ENCODE data around the gene GRAP2. TPM values are rescaled to one million over a fixed set of nuclear protein-coding genes. Genes with fewer than 3 reads are reported as not detected.

The GRAP2 gene
- total RNA-seq, 1 experiment from 2014 or later = not detected

GRCh38 chr22:39937906-39938305 lies 37.0 kb downstream of the GRAP2 start:
- Histone ChIP-seq H3K36me3 (ENCODE audit: low read depth, low read length) (no peaks in the 10 kb centered on the region), H3K9ac (ENCODE audit: low read length) (no peak overlapping the region), H3K9me3 (ENCODE audit: low read length) (no peaks in the 10 kb centered on the region), H3K27ac (ENCODE audit: low read length) (no peak overlapping the region), H3F3A (ENCODE audit: low read length, unreplicated experiment) (no peaks in the 10 kb centered on the region), H3K27me3 (ENCODE audit: low read length) (peaks cover 48% of the 10 kb centered on the region), H3K4me3 (ENCODE audit: low read length) (no peak overlapping the region), H2AFZ (ENCODE audit: low read length) (no peak overlapping the region), H3K4me1 (ENCODE audit: insufficient read depth, low read length) (no peaks in the 10 kb centered on the region), H3K79me2 (ENCODE audit: low read length) (no peaks in the 10 kb centered on the region), H3K9me2 (replicated peaks; ENCODE audit: low read length) (no peaks in the 10 kb centered on the region), H4K20me1 (ENCODE audit: low read length) (no peaks in the 10 kb centered on the region), H3K4me2 (ENCODE audit: low read length) (no peak overlapping the region)
- BruUV-seq (replicated peaks) = no TSS peak
- no peak for ATAC-seq
- POLR2A ChIA-PET (ENCODE audit: unreplicated experiment) = no interaction called here
- no peak for TF ChIP-seq CTCF (conservative IDR thresholded peaks at IDR 0.05; ENCODE audit: low read depth, low read length)
- no peak for TF ChIP-seq EZH2 (IDR thresholded peaks at IDR 0.05; ENCODE audit: low read length, unreplicated experiment)
- TF ChIP-seq EZH2phosphoT487 (IDR thresholded peaks at IDR 0.05; ENCODE audit: borderline replicate concordance, low read length) = no peak
- no peak for DNase-seq
- CTCF ChIA-PET = no interaction called here
- intact Hi-C loops (cut with micrococcal nuclease) = no loop called here

GRCh38 chr22:39938509-39939111 lies 37.7 kb downstream of the GRAP2 start:
- no peak for DNase-seq
- no peak overlapping the region for H3K4me3 ChIP-seq (ENCODE audit: low read length)
- no peak overlapping the region for H3K4me2 ChIP-seq (ENCODE audit: low read length)
- H4K20me1 ChIP-seq (ENCODE audit: low read length) = no peaks in the 10 kb centered on the region
- no peaks in the 10 kb centered on the region for H3K9me2 ChIP-seq (replicated peaks; ENCODE audit: low read length)
- no peaks in the 10 kb centered on the region for H3K79me2 ChIP-seq (ENCODE audit: low read length)
- ChIA-PET CTCF (no interaction called here), POLR2A (ENCODE audit: unreplicated experiment) (no interaction called here)
- H3K36me3 ChIP-seq (ENCODE audit: low read depth, low read length) = no peaks in the 10 kb centered on the region
- H2AFZ ChIP-seq (ENCODE audit: low read length) = no peak overlapping the region
- no TSS peak for BruUV-seq (replicated peaks)
- no peaks in the 10 kb centered on the region for H3K4me1 ChIP-seq (ENCODE audit: insufficient read depth, low read length)
- no peak overlapping the region for H3K27ac ChIP-seq (ENCODE audit: low read length)
- peaks cover 49% of the 10 kb centered on the region for H3K27me3 ChIP-seq (ENCODE audit: low read length)
- H3K9me3 ChIP-seq (ENCODE audit: low read length) = no peaks in the 10 kb centered on the region
- no peak overlapping the region for H3K9ac ChIP-seq (ENCODE audit: low read length)
- no peaks in the 10 kb centered on the region for H3F3A ChIP-seq (ENCODE audit: low read length, unreplicated experiment)
- no peak for ATAC-seq
- intact Hi-C loops (cut with micrococcal nuclease) = no loop called here
- TF ChIP-seq EZH2phosphoT487 (IDR thresholded peaks at IDR 0.05; ENCODE audit: borderline replicate concordance, low read length) = no peak
- no peak for TF ChIP-seq CTCF (conservative IDR thresholded peaks at IDR 0.05; ENCODE audit: low read depth, low read length)
- TF ChIP-seq EZH2 (IDR thresholded peaks at IDR 0.05; ENCODE audit: low read length, unreplicated experiment) = no peak

- Histone ChIP-seq H3K9ac (ENCODE audit: low read length) (no peak overlapping the region), H2AFZ (ENCODE audit: low read length) (no peak overlapping the region), H3K4me3 (ENCODE audit: low read length) (no peak overlapping the region), H3K4me2 (ENCODE audit: low read length) (no peak overlapping the region), H3K4me1 (ENCODE audit: insufficient read depth, low read length) (no peaks in the 10 kb centered on the region), H4K20me1 (ENCODE audit: low read length) (no peaks in the 10 kb centered on the region), H3K9me3 (ENCODE audit: low read length) (no peaks in the 10 kb centered on the region), H3K27me3 (ENCODE audit: low read length) (peaks cover 38% of the 10 kb centered on the region), H3K27ac (ENCODE audit: low read length) (no peak overlapping the region), H3K9me2 (replicated peaks; ENCODE audit: low read length) (no peaks in the 10 kb centered on the region), H3K36me3 (ENCODE audit: low read depth, low read length) (no peaks in the 10 kb centered on the region), H3F3A (ENCODE audit: low read length, unreplicated experiment) (no peaks in the 10 kb centered on the region), H3K79me2 (ENCODE audit: low read length) (no peaks in the 10 kb centered on the region)
- ATAC-seq = no peak
- no TSS peak for BruUV-seq (replicated peaks)
- CTCF ChIA-PET = no interaction called here
- intact Hi-C loops (cut with micrococcal nuclease) = no loop called here
- POLR2A ChIA-PET (ENCODE audit: unreplicated experiment) = no interaction called here
- TF ChIP-seq CTCF (conservative IDR thresholded peaks at IDR 0.05; ENCODE audit: low read depth, low read length) = no peak
- TF ChIP-seq EZH2phosphoT487 (IDR thresholded peaks at IDR 0.05; ENCODE audit: borderline replicate concordance, low read length) = no peak
- TF ChIP-seq EZH2 (IDR thresholded peaks at IDR 0.05; ENCODE audit: low read length, unreplicated experiment) = no peak
- no peak for DNase-seq
Observed at GRCh38 chr22:39939830-39940229, 38.9 kb downstream of the GRAP2 start.

Data from PC-3 (cell line).